GM18526 (cell line): ENCODE data around the gene B4GAT1.

Experiments used
- POLR2A ChIP-seq: IDR thresholded peaks from 3 replicates; pipeline ENCODE4 v1.6.1; 2011; ENCODE audit not compliant: insufficient read length; ENCODE audit errors: extremely low read depth

B4GAT1 gene

DNA sequence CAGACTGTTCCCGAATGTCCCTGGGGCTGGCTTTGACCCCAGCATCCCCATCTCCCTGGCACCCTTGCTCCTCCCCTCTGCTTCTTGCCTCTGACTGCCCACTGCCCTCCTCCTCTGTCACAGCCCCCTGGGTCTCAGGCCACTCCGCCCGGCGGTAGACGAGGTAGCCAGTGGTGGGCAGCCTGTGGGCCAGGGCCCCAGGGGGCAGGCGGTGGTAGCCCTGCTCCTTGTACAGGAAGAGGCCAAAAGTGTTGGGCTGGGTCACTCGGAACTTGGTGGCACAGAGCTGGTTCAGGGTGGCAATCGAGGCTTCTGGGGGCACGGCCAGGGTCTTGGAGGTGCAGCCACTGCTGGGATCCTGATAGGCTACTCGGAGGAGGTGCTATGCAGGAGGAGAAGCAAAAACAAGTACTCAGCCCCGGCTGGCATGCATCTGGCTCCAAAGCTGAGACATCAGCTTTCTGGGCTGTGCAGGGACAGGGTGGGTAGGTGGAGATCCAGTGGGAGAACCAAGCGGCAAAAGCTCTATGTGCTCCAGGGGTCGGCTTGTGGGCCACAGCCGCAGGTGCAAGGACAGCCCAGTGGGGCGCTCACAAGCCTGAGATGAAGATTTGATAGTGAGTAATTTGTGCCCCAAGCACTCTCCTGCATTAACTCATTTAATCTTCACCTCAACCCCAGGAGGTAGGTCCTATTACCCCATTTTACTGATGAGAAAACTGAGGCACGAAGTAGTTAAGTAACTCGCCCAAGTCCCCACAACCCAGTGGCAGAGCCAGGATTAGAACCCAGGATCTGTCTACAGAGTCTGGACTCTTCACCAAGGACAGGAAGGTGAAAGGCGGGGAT lies 14.8 kb downstream of the B4GAT1 start:
- TF ChIP-seq POLR2A = no peak

DNA sequence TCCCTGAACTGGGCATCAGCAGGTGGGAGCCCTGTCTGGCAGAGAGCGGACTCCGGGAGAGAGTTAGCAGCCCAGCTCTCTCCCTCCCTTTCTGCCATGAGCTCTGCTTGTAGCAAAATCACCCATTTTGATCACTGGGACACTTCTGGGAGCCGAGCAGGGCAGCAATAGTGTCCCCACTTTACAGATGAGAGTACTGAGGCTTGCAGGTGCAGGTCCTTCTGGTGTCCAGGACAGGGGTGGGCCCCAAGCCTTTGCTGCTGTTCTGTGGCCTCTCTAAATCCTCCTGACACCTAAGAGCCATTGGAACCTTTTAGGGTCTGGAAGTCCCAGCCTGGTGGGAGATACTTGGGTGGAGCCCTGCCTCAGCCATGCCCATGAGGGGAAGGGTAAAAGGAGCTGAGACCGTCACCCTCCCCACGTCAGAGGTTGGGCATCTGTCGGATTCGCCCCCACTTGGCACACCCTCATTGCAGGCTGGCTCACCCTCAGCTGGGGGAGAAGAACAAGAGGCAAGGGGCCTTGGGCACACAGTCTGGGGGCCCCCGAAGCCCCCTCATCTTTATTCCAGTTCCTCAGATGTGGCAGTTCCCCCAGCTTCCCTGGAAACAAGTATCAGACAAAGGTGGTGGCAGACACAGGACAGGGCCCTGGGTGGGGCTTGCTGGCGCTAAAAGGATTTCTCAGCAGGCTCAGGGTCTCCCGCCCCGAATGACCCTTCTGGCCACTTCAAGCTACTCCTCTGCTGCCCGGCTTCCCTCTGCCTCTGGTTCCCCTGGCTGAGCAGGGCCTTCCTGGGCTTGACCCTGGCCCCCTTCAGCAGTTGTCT lies 15.7 kb downstream of the B4GAT1 start:
- no peak for TF ChIP-seq POLR2A

DNA sequence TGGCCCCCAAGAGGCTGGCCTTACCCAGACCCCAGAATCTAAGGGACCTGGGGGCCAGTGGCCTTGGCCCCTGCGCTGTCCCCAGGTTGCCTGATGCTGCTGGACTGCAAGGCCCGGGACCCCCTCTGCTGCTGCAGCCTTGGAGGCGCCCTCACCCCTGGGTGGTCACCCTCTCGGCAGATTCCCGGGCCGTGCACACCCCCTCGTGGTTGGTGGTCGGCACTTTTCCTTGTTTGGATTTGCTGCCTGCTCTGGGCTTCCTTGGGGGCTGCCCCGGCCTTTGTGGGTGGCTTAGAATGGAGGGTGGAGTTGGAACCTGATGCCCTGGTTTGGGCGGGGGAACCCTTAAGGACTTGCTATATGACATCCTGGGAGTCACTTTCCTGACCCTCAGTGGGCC lies 16.5 kb downstream of the B4GAT1 start:
- TF ChIP-seq POLR2A = no peak

DNA sequence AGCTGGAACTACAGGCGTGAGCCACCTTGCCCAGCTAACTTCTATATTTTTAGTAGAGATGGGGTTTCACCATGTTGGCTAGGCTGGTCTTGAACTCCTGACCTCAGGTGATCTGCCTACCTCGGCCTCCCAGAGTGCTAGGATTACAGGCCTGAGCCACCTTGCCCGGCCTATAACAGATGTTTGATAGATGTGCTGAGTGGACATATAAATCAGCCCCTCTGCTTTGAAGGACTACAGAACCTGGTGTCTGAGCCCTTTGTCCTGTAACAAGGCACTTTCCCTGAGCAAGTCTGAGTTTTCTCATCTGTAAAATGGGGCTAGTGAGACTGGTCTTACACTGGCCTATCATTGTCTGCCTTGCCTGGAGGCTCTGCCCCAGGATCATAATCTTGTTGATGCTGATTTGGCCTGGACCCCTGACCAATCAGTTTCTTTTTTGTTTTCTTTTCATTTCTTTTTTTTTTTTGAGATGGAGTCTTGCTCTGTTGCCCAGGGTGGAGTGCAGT lies 18.2 kb downstream of the B4GAT1 start:
- no peak for TF ChIP-seq POLR2A

DNA sequence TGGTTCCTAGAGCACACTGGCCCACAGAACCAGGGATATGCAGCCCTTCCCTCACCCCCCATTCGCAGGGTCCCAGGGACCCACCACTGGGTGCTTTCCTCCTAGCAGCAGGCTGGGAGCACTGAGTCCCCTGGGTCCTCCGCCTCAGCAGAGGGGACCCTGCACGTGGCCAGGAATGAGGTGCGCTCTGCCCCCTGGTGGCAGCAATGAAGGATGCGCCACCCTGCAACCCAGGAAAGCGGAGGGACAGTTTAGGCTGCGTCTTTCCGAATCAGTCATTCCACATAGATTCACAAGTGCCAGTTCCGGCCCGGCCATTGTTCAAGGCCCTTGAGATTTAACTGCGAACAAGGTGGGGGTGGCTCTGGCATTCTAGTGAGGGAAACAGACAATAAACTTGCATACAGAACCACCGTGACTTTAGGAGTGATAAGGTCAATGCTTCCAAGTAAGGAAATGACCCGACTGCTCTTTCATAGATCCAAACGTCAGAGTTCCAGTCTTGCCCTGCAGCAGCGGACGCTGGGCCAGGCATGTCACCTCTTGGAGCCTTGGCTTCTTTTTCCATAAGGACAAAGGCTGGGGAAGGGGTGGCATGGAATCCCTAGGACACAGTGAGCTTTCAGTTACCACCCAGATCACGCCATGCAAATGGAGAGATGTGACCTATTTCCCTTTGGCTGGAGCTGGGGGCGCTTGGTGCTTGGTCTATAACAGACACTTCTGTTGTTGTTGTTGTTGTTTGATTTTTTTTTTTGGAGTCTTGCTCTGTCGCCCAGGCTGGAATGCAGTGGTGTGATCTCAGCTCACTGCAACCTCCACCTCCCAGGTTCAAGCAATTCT lies 18.9 kb downstream of the B4GAT1 start:
- TF ChIP-seq POLR2A = no peak

DNA sequence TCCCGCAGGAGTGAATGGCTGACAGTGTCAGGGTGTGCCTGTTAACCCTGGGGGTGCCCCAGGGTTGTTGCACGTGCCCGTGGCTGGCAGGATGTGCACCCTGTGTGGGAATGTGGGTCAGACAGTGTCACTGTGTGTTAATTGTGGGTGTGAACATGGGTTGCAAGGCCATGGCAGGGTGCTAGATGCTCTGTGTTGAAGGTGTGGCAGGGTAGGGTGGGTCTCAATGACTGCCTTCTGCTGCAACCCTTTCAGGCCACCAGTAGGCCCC lies 19.5 kb downstream of the B4GAT1 start:
- no peak for TF ChIP-seq POLR2A

DNA sequence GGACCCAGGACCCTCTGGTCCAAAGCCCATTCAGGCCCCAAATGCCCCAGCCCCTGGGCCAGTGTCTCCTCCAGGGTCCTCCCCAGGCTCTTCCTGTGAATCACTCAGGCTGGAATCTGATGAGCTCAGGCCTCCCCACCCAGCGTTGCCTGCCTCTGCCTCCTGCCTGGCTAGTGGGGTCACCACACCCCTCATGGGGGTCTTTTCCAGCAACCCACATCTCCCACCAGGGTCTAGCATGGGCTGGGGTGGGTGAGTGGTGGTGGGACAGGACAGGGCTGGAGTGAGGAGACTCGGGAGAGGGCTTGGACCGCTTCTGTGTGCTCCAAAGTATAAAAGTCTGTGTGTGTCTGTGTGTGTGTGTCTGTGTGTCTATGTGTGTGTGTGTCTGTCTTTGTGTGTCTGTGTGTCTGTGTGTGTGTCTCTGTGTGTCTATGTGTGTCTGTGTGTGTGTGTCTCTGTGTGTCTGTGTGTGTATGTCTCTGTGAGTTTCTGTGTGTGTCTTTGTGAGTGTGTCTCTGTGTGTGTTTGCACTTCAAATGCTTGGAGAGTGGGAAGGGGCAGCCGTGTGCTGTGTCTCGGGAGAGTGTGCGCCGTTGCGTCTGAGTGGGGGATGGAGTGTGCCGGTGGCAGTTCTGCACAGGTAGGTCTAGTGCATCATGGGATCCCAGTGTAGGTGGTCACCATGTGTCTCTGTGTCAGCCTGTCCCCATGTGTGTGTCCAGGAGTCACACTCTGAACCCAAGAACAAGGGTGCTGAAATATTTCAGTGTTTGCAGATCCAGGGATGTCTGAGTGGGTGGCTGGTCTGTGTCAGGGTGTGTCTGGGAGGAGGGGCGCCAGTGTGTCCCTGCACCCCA lies 20.0 kb downstream of the B4GAT1 start:
- TF ChIP-seq POLR2A = no peak

DNA sequence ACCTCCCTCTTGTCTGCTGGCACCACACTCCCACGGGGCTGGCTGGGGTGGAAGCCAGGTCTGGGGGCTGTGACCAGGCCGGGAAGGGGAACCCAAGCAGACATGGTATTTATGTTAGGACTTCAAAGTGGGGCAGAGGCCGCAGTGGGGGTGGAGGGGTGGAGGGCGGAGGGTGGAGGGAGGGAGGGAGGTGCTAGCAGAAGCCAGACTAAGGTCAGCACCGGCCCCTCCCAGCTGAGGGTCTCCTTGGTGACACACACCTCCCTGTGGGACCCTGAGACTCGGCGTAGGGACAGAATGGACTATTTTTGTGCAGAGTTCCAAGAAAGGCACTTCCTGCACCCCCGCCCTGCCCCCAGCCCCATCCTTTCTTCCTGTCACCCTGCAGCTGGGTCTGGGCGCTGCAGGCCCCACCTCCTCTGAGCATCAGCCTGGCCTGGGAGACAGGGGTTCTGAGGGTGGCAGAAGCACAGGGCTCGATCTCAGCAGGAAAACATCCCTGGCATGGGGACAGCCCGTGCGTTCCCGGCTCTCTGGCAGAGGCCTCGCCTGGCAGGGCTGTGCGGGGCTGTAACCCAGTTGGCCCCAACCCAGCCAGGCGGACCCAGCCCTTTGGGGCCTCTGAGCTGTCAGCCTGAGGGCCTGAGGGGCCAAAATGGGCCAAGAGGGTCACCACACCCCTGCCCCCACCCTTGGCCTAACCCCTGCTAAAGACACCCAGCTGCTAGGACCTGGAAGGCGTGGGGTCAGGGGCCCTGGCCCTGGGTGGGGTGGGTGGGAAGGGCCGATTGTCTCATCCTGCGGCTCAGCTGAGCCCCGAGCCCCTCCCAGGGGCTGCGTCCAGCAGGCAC lies 20.9 kb downstream of the B4GAT1 start:
- TF ChIP-seq POLR2A = no peak

DNA sequence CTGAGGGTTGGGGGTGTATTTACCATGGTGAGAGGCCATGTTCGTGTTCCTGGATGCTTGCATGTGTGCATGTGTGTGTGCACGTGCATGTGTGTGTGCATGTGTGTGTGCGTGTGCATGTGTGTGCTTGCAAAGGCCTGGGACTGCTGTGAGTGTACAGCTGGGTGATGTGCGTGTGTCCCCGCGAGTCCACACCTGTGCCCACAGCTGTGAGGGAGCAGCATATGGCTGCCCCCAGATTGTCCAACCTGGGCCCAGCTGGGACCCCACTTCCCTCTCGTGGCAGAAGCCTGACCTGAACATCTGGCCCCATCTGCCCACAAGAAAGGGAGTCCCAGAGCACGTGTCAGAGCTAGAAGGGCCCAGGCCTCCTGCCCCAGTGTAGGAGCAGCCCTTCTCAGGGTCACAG lies 22.2 kb downstream of the B4GAT1 start:
- no peak for TF ChIP-seq POLR2A

DNA sequence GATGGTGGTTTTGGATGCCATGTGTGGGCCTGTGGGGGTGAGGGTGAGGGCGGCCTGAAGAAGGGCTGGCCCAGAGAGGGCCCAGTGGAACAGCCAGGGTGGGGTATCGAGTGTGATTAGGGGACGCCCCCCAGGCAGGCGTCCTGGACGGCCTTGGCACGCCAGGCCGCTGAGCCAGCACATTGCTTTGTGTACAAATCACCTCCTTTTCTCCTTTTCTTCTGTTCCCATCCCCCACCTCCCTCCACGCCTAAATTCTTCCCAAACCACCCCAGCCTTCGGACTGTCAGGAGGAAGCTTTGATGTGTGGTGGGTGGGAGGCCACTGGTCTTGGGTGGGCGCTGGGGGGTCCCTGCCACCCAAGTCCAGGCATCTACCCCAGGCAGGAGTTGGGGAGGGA lies 22.8 kb downstream of the B4GAT1 start:
- TF ChIP-seq POLR2A = no peak

DNA sequence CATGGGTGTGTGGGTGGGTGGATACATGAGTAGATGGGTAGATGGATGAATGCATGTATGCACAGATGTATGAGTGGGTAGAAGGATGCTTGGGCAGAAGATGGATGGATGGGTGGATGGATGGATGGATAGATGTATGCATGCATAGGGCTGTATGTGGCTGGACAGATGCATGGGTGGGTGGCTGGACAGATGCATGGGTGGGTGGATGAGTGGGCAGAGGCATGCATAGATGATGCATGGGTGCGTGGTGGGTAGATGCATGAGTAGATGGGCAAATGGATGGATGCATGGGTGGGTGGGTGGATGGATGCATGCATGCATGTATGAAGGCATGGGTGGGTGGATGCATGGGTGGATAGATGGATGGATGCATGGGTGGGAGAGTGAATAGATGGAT lies 23.7 kb downstream of the B4GAT1 start:
- TF ChIP-seq POLR2A = no peak

DNA sequence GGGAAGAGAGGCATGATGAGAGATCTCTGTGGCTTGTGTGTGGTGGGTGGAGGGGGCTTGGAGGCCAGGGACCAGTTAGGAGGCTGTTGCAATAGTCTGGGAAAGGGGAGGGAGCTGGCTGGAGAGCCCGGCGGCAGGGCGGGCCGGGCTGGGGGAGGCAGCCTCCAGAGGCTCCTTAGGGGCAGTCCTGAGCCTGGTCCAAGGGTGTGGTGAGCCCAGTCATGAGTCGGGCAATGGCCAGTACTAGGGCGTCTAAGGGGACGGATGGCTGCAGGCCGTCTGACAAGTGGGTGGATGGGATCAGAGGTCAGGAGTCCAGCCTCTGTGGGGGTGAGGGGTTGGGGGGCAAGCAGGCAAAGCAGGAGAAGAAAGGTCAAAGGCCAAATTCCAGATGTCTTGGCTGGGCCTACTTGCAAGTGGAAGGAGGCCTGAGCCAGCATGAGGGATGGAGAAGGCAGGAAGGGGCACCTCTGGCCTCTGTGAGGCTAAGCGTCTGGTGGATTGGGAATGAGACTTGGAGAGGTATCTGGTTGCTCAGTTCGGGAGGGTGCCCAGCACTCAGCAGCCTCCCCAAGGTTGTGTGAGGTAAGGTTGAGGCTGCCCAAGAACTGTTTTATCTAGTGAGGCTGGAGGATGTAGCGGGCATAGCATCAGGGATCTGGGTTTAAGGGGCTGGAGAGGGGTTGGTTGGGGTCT lies 24.5 kb downstream of the B4GAT1 start:
- TF ChIP-seq POLR2A = no peak

DNA sequence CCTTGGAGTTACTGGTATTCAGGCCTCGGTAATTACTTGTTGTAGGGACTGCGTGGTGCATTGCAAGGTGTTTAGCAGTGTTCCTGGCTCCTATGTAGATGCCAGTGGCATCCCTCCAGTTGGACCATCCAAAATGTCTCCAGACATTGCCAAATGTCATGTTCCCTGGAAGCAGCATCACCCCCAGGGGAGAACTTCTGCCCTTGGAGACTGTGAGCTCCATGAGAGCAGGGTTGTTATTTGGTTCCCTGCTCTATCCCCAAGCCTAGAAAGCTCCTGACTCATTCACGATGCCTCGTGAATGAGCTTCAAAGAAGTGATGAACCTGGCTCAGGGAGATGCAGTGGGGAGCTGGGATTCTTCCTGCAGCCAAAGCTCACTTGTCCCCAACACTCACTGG lies 25.8 kb downstream of the B4GAT1 start:
- no peak for TF ChIP-seq POLR2A

DNA sequence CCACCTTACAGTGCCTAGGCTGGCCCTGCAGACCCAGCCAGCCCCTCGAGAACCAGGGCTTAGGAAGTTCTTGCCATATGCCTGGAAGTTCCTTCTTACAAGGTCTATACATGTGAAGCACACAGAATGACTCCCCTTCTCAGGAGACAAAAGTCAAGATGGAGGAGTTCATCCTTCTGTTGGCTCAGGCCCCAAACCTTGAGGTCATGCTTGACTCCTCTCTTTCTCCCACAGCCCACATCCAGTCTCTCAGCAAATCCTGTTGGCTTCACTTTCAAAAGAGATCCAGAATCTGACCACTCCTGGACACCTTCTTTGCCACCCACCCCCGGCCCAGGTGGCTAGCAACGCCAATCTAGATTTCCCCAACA lies 28.8 kb downstream of the B4GAT1 start:
- no peak for TF ChIP-seq POLR2A
